GM13976 (cell line): ENCODE results near the gene BCOR.

Experiments used
- DNase-seq: peaks from one replicate; pipeline ENCODE4 v3.0.0; 2012; ENCODE audit warnings: low spot score
- CTCF ChIP-seq: IDR thresholded peaks from 2 replicates; pipeline ENCODE4 v1.5.1; 2012; ENCODE audit warnings: borderline replicate concordance, mild to moderate bottlenecking; ENCODE audit not compliant: insufficient read depth; ENCODE audit errors: extremely low read depth, missing control alignments, control extremely low read depth
- in situ Hi-C: fragments of 300-500 bp; cut with MboI; formaldehyde crosslinking; loops from one replicate; pipeline ENCODE4 v1.12.0; 2022; ENCODE audit warnings: low sequenced_read_pairs, mixed read lengths, inconsistent platforms; ENCODE audit not compliant: unreplicated experiment

Gene BCOR

DNA sequence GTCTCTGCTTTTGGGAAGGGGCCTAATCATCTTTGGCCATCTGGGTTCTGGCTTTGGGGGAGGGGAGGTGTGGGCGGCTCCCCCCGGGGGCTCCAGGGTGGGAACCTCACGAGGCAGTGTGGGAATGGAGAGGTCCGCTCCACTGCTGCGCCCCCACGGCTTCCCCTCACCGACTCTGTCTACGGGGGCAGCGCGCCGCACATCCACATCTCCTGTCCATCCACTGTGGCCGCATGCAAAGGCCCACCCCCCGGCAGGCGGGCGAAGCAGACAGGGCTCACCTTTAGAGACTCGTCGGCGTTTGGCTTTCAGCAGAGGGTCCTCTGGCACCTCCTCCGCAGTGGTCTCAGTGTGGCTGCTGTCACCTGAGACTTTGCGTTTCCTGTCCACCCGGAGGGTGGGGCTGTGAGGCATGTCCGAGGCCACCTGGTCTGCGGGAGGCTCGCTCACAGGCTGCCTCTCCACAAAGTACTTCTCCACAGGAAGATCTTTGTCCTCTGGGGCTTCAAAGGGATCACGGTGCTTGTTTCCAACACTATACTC lies 33.6 kb downstream of the BCOR start:
- DNase-seq: no peak

DNA sequence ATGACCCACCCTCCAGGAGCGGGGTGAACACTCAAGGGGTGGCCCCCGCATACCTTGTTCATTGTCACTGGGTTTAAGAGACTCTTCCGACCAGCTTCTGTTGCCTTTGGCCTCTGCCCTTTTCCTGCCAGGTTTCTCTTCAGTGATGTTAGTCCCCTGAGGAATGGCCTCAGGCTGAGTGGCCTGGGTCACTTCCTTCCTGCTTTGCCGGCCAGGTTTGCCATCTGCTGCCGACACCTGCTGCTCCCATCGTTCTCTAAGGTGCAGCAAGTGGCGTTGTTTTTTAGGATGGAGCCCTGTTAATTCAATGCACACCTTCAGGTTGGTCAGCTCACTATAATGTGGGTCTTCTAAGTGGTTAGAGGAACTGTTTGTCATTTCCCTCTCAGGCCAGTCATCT lies 34.2 kb downstream of the BCOR start:
- TF ChIP-seq CTCF: no peak
- no peak for DNase-seq
- in situ Hi-C loops: no loop called here

More for the DNA sequence above, 33.6 kb downstream of the BCOR start:
- TF ChIP-seq CTCF: no peak
- in situ Hi-C loops: no loop called here

DNA sequence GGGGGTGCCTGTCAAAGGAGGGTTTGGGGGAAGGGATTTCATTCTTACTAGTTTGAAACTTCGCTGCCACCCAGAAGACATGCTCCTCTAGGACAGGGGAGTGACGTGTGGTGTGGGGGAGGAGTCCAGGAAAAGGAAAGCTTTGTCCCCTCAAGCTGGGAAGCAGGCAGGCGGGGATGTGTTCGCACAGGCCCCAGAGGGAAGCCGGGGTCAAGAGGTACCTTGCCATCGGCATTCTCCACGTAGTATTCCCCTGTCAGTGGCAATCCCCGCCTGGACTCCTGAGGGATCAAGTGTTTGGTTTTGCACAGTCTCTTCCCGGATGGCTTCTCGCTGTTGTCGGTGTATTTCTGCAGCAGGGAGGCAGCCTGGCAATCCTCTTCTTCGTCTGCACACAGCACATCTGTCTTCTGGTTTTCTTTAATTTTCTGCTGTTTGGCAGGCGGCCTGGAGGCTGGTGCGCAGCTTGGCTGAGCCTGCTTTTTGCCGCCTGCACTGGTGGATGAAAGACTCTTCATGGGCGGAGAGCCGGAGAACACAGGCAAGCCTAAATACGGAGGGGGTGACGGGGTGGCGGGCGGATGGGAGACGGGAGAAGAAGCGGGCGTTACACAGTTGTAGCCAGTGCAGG lies 35.1 kb downstream of the BCOR start:
- in situ Hi-C loops: no loop called here
- DNase-seq: no peak
- no peak for TF ChIP-seq CTCF

- TF ChIP-seq CTCF: no peak
- no peak for DNase-seq
- in situ Hi-C loops: no loop called here
Observed at GRCh38 chrX:40061871-40062524, 35.8 kb downstream of the BCOR start.

DNA sequence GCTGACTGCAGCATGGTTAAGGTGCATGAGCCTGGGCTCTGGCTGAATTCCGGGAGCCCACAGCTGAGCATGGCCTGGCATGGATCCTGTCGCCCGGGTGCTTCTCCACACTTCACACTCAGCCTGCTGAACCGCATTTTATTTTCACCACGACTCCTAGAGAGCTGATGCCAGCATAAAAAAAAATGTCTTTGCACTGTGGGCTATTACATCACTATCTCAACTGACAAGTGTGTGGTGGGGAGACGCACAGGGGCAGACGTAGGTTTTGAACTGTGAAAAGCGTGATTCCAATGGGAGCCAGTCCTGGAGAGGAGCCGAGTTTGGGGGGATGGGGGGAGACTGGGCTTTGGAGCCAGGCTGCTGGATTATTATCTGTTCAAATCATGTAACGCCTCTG lies 36.8 kb downstream of the BCOR start:
- no peak for TF ChIP-seq CTCF
- in situ Hi-C loops: no loop called here
- DNase-seq: no peak

DNA sequence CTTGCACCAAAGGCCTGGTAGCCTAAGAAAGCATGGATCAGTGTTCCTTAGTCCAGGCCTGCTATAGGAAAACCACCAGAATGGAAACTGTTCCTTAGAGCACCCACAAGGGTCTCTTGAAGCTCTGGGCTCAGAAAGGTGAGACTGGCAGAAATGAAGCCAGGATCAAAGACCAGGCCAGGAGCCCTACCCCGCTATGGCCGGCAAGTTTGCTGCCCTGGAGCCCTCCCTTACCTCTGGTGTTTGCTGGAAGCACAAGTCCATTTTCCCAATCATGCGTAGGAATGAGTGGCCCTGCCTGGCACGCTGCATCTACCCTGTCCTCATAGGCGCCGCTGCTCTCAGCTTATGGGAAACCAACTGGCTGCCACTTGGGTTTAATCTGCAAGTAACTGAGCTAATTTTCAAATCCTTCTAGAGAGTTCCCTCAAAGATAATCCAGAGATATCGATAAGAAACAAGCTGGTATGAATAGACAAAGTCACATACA lies 37.4 kb downstream of the BCOR start:
- no peak for TF ChIP-seq CTCF
- no peak for DNase-seq
- in situ Hi-C loops: no loop called here
